ENCODE data around the gene RAP1GAP. TPM values are rescaled to one million over a fixed set of nuclear protein-coding genes. Genes with fewer than 3 reads are reported as not detected.

Gene RAP1GAP
- total RNA-seq, 1 donor from 2014 or later, result 1.1 TPM

DNA sequence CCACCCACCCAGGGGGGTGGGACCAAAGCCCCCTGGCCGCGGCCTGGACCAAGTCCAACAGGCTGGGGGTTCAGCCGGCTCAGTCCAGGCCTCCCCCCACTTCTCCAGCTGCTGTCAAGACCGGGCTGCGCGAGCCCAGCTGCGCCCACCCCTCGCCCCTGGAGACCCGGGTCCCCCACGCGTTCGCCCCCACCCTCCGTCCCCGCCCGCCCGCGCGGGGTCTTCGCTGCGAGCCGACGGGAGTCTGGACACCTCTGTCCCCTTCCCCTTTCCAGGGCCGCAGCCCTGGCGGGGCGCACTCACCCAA lies 253 bp downstream of the RAP1GAP start:
- peak overlapping the region; percentile 23 for H3K4me3 ChIP-seq (ENCODE audit: low read depth, low read length)
- H3K36me3 ChIP-seq (ENCODE audit: control insufficient read depth, insufficient read depth, low read length), result no peaks in the 10 kb centered on the region
- H3K27me3 ChIP-seq (ENCODE audit: control insufficient read depth, insufficient read depth, low read length), result peaks cover 9% of the 10 kb centered on the region
- TF ChIP-seq, protein P1, sequence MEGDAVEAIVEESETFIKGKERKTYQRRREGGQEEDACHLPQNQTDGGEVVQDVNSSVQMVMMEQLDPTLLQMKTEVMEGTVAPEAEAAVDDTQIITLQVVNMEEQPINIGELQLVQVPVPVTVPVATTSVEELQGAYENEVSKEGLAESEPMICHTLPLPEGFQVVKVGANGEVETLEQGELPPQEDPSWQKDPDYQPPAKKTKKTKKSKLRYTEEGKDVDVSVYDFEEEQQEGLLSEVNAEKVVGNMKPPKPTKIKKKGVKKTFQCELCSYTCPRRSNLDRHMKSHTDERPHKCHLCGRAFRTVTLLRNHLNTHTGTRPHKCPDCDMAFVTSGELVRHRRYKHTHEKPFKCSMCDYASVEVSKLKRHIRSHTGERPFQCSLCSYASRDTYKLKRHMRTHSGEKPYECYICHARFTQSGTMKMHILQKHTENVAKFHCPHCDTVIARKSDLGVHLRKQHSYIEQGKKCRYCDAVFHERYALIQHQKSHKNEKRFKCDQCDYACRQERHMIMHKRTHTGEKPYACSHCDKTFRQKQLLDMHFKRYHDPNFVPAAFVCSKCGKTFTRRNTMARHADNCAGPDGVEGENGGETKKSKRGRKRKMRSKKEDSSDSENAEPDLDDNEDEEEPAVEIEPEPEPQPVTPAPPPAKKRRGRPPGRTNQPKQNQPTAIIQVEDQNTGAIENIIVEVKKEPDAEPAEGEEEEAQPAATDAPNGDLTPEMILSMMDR (IDR thresholded peaks at IDR 0.05; ENCODE audit: insufficient read depth, low read length, severe bottlenecking), result no peak
- FAIRE-seq (no peak), DNase-seq (ENCODE audit: low read depth) (no peak)

DNA sequence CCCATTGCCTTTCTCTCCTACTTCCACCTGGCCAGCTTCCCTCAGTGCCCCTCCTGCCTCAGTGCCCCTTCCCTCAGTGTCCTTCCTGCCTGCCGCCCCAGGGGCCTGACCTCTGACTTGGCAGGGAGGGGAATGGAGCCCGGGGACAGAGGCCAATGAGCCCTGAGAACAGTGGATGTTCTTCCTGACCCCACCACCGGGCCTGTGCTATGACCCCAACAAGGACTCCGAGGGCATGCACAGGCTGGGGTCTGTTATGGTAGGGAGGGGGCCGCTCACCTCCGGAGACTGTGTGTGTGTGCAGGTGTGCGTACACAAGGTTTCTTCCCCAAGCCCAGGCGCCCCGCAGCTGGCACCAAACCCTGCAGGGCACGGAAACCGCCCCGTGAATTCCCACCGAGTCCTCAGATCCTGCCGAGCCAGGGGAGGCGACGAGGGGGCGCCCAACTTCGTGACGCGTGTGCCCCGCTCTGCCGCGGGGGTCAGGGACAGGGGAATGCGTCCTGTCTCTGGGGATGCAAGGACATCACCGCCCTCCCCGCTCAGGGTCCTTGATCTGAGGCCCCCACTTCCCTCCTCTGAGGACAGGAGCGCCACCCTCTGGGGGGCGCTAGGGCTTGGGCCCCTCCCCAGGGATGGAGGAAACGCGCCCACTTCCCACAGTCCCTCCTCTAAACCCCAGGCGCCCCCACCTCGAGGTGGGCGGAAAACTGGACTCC lies 766 bp downstream of the RAP1GAP start:
- DNase-seq (ENCODE audit: low read depth), result no peak
- Histone ChIP-seq H3K36me3 (ENCODE audit: control insufficient read depth, insufficient read depth, low read length) (no peaks in the 10 kb centered on the region), H3K27me3 (ENCODE audit: control insufficient read depth, insufficient read depth, low read length) (peaks cover 9% of the 10 kb centered on the region), H3K4me3 (ENCODE audit: low read depth, low read length) (no peak overlapping the region)
- TF ChIP-seq, protein P1 (IDR thresholded peaks at IDR 0.05; ENCODE audit: insufficient read depth, low read length, severe bottlenecking), result no peak
- FAIRE-seq, result no peak

DNA sequence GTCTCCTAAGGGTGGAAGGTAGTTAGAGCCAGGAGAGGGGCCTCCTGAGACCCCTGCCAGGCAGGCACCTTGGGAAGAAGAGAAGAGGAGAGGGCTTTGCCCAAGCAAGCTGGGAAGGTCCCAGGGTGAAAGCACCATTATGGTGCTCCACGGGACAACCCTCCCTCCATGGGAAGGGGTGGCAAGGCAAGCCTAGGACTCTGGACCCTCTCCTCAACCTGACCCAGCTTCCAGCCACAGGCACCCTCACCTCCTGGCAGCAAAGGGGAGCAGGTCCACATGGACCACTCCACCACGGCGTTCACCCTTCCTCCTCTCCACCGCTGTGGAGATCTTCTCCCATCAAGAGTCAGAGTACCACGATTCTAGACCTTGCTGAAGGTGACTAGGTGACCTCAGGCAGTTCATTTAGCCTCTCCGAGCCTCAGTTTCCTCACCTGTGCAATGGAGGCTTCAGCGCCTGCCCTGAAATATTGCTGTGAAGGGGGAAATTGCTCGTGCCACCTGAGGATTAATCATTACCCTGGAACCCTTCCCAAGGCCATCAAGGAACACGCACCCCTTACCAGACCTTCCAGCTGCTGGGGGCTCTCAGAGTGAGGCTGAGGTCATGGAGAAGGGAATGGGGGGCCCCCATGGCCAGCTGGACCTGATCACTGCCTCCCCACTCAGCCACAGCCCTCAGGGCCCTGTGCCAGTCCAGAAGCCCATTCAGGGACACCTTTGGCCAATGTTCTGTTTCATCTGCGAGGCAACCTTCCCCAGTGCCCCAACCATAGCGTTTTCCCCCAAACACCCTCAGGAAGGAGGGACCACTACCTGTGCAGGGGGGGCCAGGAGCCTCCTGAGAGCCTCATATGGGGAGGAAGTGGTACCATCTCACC lies 1.6 kb downstream of the RAP1GAP start:
- TF ChIP-seq, protein P1 (IDR thresholded peaks at IDR 0.05; ENCODE audit: insufficient read depth, low read length, severe bottlenecking), result no peak
- DNase-seq (ENCODE audit: low read depth) (no peak), FAIRE-seq (no peak)
- H3K27me3 ChIP-seq (ENCODE audit: control insufficient read depth, insufficient read depth, low read length), result peaks cover 9% of the 10 kb centered on the region
- H3K4me3 ChIP-seq (ENCODE audit: low read depth, low read length), result no peak overlapping the region
- no peaks in the 10 kb centered on the region for H3K36me3 ChIP-seq (ENCODE audit: control insufficient read depth, insufficient read depth, low read length)

DNA sequence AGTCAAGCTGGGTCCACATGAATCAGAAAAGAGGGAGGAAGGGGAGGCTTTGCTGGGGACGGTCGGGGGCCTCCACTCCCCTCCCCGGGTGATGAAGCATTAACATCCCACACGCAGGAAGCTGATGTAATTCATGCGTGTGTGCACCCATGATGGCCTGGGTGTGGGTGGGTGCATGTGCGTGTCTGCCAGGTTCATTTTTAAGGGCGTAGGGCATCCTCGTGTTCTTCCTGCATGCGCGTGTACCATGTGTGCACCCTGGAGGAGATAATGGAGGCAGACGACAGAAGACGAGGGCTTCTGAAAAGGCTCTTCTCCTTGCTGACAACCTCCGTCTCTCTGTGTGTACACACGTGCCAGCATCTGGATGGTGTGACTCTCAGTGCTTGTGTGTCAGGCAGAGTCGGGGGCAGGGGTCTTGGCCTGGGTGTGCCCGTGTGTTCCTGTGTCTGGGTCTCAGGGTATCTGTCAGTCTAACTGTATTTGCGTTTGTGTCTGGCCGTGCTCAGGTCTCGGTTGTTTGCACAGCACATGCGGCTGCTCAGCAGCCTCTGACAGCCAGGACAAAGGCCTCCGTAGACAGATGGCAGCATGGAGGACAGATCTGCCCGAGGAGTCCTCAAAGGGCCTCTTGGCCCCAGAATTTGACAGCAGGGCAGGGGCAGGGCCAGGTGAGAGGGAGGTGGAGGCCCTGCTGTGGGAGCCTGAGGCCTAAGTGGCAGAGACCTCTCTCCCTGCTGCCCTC lies 2.4 kb downstream of the RAP1GAP start:
- DNase-seq (ENCODE audit: low read depth), result no peak
- no peak for FAIRE-seq
- no peaks in the 10 kb centered on the region for H3K36me3 ChIP-seq (ENCODE audit: control insufficient read depth, insufficient read depth, low read length)
- peaks cover 9% of the 10 kb centered on the region for H3K27me3 ChIP-seq (ENCODE audit: control insufficient read depth, insufficient read depth, low read length)
- no peak overlapping the region for H3K4me3 ChIP-seq (ENCODE audit: low read depth, low read length)
- TF ChIP-seq, protein P1 (IDR thresholded peaks at IDR 0.05; ENCODE audit: insufficient read depth, low read length, severe bottlenecking), result no peak

DNA sequence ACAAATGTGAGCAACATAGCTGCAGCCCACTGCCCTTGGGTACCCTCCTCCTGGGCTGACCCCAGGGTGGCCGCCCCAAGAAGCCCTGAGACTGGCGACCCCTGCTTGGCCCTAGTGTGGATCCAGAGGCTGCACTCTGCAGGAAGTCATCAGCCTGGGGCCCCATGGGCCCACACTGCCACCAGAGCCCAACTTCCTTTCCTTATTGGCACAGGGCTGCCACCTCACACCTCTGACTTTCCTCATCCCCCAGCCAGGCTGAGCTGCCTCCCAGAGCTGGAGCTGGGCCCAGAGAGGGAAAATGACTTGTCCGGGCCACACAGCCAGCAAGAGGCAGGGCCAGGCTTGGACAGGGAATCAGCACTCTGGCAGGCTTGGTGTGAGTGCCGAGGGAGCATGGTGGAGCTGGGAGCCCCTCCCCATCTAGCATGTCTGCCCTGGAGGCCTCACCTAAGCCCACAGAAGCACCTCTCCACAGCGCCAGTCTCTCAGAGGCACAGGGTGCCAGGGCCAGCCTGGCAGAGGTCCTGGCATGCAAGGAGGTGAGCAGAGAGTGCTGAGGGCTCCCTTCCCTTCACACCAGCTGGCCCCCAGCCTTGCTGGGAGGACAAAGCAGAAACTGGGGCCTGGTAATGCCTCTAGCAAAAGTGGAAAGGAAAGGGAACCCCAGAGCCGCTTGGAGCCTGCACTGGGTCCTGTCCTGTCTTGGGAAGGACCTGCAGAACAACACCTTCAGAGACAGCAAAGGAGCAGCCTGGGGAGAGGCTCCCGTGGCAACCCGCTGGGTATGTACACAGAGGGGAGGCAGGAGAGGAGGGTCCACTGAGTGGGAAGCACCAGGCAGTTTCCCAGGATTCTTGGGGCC lies 3.2 kb downstream of the RAP1GAP start:
- DNase-seq (ENCODE audit: low read depth) (peak; percentile 20), FAIRE-seq (no peak)
- Histone ChIP-seq H3K27me3 (ENCODE audit: control insufficient read depth, insufficient read depth, low read length) (peaks cover 9% of the 10 kb centered on the region), H3K36me3 (ENCODE audit: control insufficient read depth, insufficient read depth, low read length) (no peaks in the 10 kb centered on the region), H3K4me3 (ENCODE audit: low read depth, low read length) (no peak overlapping the region)
- TF ChIP-seq, protein P1 (IDR thresholded peaks at IDR 0.05; ENCODE audit: insufficient read depth, low read length, severe bottlenecking), result no peak
